ENCODE results near the gene YAE1. TPM values are rescaled to one million over a fixed set of nuclear protein-coding genes. Genes with fewer than 3 reads are reported as not detected.

Gene YAE1
- total RNA-seq, 4 donors from 2014 or later = 13.3 to 15.9 (median 14.3) TPM

DNA sequence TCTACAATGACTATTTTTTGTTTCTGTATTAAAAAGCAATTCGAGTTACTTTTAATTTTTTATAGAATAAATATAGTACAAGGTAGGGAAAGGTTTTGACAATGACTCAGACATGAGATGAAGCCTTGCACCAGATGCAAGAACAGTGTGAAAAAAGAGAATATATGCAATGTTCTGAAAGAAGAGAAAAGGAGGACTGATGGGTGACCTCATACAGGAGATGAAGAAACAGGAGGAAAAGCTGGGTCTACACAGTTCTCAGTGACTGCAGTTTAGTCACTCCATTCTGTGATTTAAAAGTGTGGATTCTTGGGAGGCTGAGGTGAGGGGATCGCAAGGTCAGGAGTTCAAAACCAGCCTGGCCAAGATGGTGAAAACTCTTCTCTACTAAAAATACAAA lies 38.3 kb upstream of the YAE1 start:
- WGBS = 87% methylated on average over 2 of the region's 2 CpGs
- Histone ChIP-seq H3K27ac (no peak overlapping the region), H3K36me3 (no peaks in the 10 kb centered on the region), H3K4me3 (no peak overlapping the region), H3K27me3 (no peaks in the 10 kb centered on the region), H3K4me1 (no peaks in the 10 kb centered on the region), H3K9me3 (no peaks in the 10 kb centered on the region)
- DNase-seq (ENCODE audit: low spot score in 2 of 2) = no peak
- TF ChIP-seq POLR2AphosphoS5 (IDR thresholded peaks at IDR 0.05) (no peak), EP300 (IDR thresholded peaks at IDR 0.05) (no peak), POLR2A (IDR thresholded peaks at IDR 0.05) (no peak), CTCF (IDR thresholded peaks at IDR 0.05) (no peak)

GRCh38 chr7:39528849-39529248 lies 37.4 kb upstream of the YAE1 start:
- no peak for TF ChIP-seq POLR2AphosphoS5 (IDR thresholded peaks at IDR 0.05)
- TF ChIP-seq POLR2A (IDR thresholded peaks at IDR 0.05) = no peak
- no peak for TF ChIP-seq CTCF (IDR thresholded peaks at IDR 0.05)
- TF ChIP-seq EP300 (IDR thresholded peaks at IDR 0.05) = no peak

GRCh38 chr7:39529582-39529981 lies 36.6 kb upstream of the YAE1 start:
- WGBS = 69% methylated on average over 3 of the region's 3 CpGs
- no peak for DNase-seq (ENCODE audit: low spot score in 2 of 2)
- no peaks in the 10 kb centered on the region for H3K4me1 ChIP-seq
- H3K27ac ChIP-seq = no peak overlapping the region
- H3K27me3 ChIP-seq = no peaks in the 10 kb centered on the region
- no peak for TF ChIP-seq POLR2AphosphoS5 (IDR thresholded peaks at IDR 0.05)
- no peak for TF ChIP-seq POLR2A (IDR thresholded peaks at IDR 0.05)
- no peak for TF ChIP-seq CTCF (IDR thresholded peaks at IDR 0.05)
- no peak for TF ChIP-seq EP300 (IDR thresholded peaks at IDR 0.05)
- H3K36me3 ChIP-seq = no peaks in the 10 kb centered on the region
- no peak overlapping the region for H3K4me3 ChIP-seq
- H3K9me3 ChIP-seq = no peaks in the 10 kb centered on the region

More at GRCh38 chr7:39528849-39529248, 37.4 kb upstream of the YAE1 start:
- H3K4me3 ChIP-seq = no peak overlapping the region
- no peaks in the 10 kb centered on the region for H3K36me3 ChIP-seq
- H3K27ac ChIP-seq = no peak overlapping the region
- no peaks in the 10 kb centered on the region for H3K4me1 ChIP-seq
- DNase-seq (ENCODE audit: low spot score in 2 of 2) = no peak
- H3K9me3 ChIP-seq = no peaks in the 10 kb centered on the region
- H3K27me3 ChIP-seq = no peaks in the 10 kb centered on the region

- Histone ChIP-seq H3K36me3 (no peaks in the 10 kb centered on the region), H3K27me3 (no peaks in the 10 kb centered on the region), H3K4me3 (no peak overlapping the region), H3K27ac (no peak overlapping the region), H3K4me1 (no peaks in the 10 kb centered on the region), H3K9me3 (no peaks in the 10 kb centered on the region)
- TF ChIP-seq CTCF (IDR thresholded peaks at IDR 0.05) (no peak), POLR2AphosphoS5 (IDR thresholded peaks at IDR 0.05) (no peak), EP300 (IDR thresholded peaks at IDR 0.05) (no peak), POLR2A (IDR thresholded peaks at IDR 0.05) (no peak)
- no peak for DNase-seq (ENCODE audit: low spot score in 2 of 2)
- 39% methylated on average over 7 of the region's 7 CpGs for WGBS
Measured at GRCh38 chr7:39530971-39531370, 35.2 kb upstream of the YAE1 start.

GRCh38 chr7:39531818-39532217 lies 34.4 kb upstream of the YAE1 start:
- DNase-seq (ENCODE audit: low spot score in 2 of 2) = no peak
- Histone ChIP-seq H3K27me3 (no peaks in the 10 kb centered on the region), H3K27ac (no peak overlapping the region), H3K4me3 (no peak overlapping the region), H3K4me1 (no peaks in the 10 kb centered on the region), H3K9me3 (no peaks in the 10 kb centered on the region), H3K36me3 (no peaks in the 10 kb centered on the region)
- 91% methylated on average over 5 of the region's 5 CpGs for WGBS
- TF ChIP-seq CTCF (IDR thresholded peaks at IDR 0.05) (no peak), EP300 (IDR thresholded peaks at IDR 0.05) (no peak), POLR2AphosphoS5 (IDR thresholded peaks at IDR 0.05) (no peak)

All from suprapubic skin (tissue), 4 donors.